GM18505 (cell line): Measurements from ENCODE around the gene ADCYAP1R1.
"Not testable (repeated sequence)": the region's sequence is repeated elsewhere in the genome, so short reads cannot be mapped to it uniquely, and the experiment has no call there.

Experiments used
- ATAC-seq: cut with Tn5 transposase; IDR thresholded peaks from one replicate; pipeline ENCODE4 v1.9.1; 2021; ENCODE audit not compliant: unreplicated experiment
- POLR2A ChIP-seq: IDR thresholded peaks from 4 replicates; pipeline ENCODE4 v1.6.1; 2011; ENCODE audit warnings: borderline replicate concordance; ENCODE audit not compliant: insufficient read depth, insufficient read length; ENCODE audit errors: extremely low read depth

Gene ADCYAP1R1

DNA sequence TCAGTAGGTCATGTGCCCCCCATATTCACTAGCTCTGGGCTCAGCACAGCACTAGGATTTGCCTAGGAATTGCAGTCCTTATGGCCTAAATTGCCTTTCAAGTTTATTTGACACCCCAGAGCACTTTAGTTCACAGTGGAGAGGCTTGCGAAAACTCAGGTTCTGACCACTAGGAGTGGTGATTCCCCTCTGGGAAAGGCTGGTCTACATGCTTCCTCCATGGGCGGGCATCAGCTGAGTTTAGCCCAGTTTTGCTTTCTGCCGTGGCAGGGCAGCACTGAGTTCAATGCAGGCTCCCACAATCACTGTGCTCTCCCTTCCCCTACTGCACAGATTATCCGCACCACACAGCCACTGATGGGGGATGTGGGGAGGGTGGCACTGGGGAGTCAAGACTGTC is 94.4 kb downstream of the ADCYAP1R1 start:
- ATAC-seq: no peak
- TF ChIP-seq POLR2A: no peak

DNA sequence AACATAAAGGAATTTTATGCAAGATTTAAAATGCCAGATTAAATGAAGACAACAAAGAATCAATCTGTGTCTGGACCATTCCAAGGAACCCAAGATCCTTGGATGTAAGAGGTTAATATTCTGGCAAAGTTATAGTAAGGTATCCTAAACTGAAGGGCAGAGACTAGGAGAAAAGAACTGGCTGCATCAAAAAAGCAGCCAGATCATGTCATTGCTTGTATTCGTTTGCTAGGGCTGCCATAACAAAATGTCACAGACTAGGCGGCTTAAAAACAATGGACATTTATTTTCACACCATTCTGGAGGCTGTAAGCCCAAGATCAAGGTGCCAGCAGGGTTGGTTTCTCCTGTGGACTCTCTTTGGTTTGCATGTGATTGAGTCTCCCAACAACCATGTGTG is 99.7 kb downstream of the ADCYAP1R1 start:
- no peak for ATAC-seq
- no peak for TF ChIP-seq POLR2A

DNA sequence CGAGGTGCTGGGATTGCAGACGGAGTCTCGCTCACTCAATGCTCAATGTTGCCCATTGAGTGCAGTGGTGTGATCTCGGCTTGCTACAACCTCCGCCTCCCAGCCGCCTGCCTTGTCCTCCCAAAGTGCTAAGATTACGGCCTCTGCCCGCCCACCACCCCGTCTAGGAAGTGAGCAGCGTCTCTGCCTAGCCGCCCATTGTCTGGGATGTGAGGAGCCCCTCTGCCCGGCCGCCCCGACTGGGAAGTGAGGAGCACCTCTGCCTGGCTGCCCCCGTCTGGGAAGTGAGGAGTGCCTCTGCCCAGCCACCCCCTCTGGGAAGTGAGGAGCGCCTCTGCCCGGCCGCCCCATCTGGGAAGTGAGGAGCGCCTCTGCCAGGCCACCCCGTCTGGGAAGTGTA is 101.2 kb downstream of the ADCYAP1R1 start:
- not testable (repeated sequence) for ATAC-seq

DNA sequence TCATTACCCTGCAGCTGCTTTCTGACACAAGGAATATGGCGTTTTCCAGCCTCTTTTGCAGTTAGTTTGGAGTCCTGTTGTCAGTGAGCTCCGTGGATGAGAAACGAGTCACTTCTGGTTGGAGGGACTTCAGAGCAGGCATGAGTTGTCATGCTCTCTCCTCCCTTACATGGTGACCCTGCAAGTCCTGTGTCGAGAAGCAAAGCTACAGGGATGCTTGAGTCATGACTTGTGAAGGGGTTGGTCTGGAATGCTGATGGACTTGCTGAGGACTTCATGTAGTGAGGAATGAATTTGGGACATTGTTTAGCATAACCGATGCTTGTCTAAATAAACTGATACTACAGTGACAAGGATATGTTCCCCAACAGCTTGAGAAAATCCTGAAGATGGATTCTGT is 108.8 kb downstream of the ADCYAP1R1 start:
- TF ChIP-seq POLR2A: no peak
- no peak for ATAC-seq
